HepG2 (cell line): ENCODE measurements around the gene ELOVL2. TPM values are rescaled to one million over a fixed set of nuclear protein-coding genes. Genes with fewer than 3 reads are reported as not detected.

Source experiments
- ARID2 ChIP-seq: sonication (generic); formaldehyde crosslinking; IDR thresholded peaks from 2 replicates; pipeline ENCODE4 v1.8.1; 2022; ENCODE audit warnings: mild to moderate bottlenecking, missing genetic modification reagents, borderline replicate concordance
- FOXA3 ChIP-seq: IDR thresholded peaks from 2 replicates; pipeline ENCODE4 v1.6.1; 2016; ENCODE audit warnings: missing genetic modification reagents, missing compliant biosample characterization
- FOXK1 ChIP-seq: sonication (generic); formaldehyde crosslinking; IDR thresholded peaks from 2 replicates; pipeline ENCODE4 v1.4.0; 2020; ENCODE audit warnings: low read depth, missing genetic modification reagents, borderline replicate concordance
- MAZ ChIP-seq, 2 experiments: sonication (generic) in 1 of 2; formaldehyde crosslinking in 1 of 2; IDR thresholded peaks; 2 replicates each; pipeline versions ENCODE4 v1.5.0 to v1.6.1; 2012 to 2020; ENCODE audit warnings: low read depth in 2 of 2, mild to moderate bottlenecking in 2 of 2, borderline replicate concordance in 1 of 2, improper control_type of control experiment in 1 of 2, low read length in 1 of 2, missing genetic modification reagents in 1 of 2, moderate library complexity in 1 of 2
- MLXIP ChIP-seq: sonication (generic); formaldehyde crosslinking; IDR thresholded peaks from 2 replicates; pipeline ENCODE4 v1.9.0; 2021; ENCODE audit warnings: missing genetic modification reagents, borderline replicate concordance
- RBFOX2 ChIP-seq: fragments of 200-400 bp; formaldehyde crosslinking; IDR thresholded peaks from 2 replicates; pipeline ENCODE4 v1.6.1; 2017; ENCODE audit warnings: low read depth, mild to moderate bottlenecking, low read length
- REXO4 ChIP-seq: sonication (generic); formaldehyde crosslinking; IDR thresholded peaks from 2 replicates; pipeline ENCODE4 v1.8.0; 2022; ENCODE audit warnings: missing genetic modification reagents, mild to moderate bottlenecking, borderline replicate concordance
- SRSF4 ChIP-seq: fragments of 200-400 bp; formaldehyde crosslinking; IDR thresholded peaks from one replicate; pipeline ENCODE4 v1.6.1; 2018; ENCODE audit warnings: mild to moderate bottlenecking, low read depth, low read length, moderate library complexity; ENCODE audit not compliant: poor library complexity, severe bottlenecking
- ZC3H13 ChIP-seq: sonication (generic); formaldehyde crosslinking; IDR thresholded peaks from 2 replicates; pipeline ENCODE4 v1.8.1; 2023; ENCODE audit warnings: mild to moderate bottlenecking, missing genetic modification reagents, moderate library complexity
- ZFY ChIP-seq: sonication (generic); formaldehyde crosslinking; IDR thresholded peaks from 2 replicates; pipeline ENCODE4 v1.4.0; 2020; ENCODE audit warnings: missing genetic modification reagents
- ZNF333 ChIP-seq: sonication (generic); formaldehyde crosslinking; IDR thresholded peaks from 2 replicates; pipeline ENCODE4 v1.4.0; 2020; ENCODE audit warnings: mild to moderate bottlenecking, missing genetic modification reagents, borderline replicate concordance
- ZNF407 ChIP-seq: sonication (generic); formaldehyde crosslinking; IDR thresholded peaks from one replicate; pipeline ENCODE4 v1.5.1; 2020; ENCODE audit warnings: mild to moderate bottlenecking, missing genetic modification reagents; ENCODE audit errors: not compliant biosample characterization
- ZNF580 ChIP-seq: IDR thresholded peaks from 2 replicates; pipeline ENCODE4 v1.6.1; 2016; ENCODE audit warnings: low read depth, borderline replicate concordance
- polyA plus RNA-seq, 8 experiments: library from polyadenylated mRNA; depleted of rRNA in 3 of 8; stranded (reverse) in 7 of 8; unstranded in 1 of 8; fragments of >200 nt; fragmentation: Illumina TruSeq in 4 of 8; extraction: Trizol in 4 of 8; gene quantifications; 2 replicates each; pipeline versions ENCODE4 v1.2.1 to v1.2.3, GENCODE V29; 2011 to 2016; ENCODE audit warnings: low read depth in 4 of 8, missing spikeins in 1 of 8, mixed read lengths in 1 of 8; ENCODE audit not compliant: insufficient read depth in 1 of 8
- total RNA-seq, 5 experiments: library from RNA; depleted of rRNA; stranded (reverse); fragments of >200 nt; fragmentation: Illumina TruSeq; extraction: Trizol; gene quantifications; 2 replicates each; pipeline ENCODE4 v1.2.3, GENCODE V29; 2016; ENCODE audit warnings: low read depth in 1 of 5
- TF ChIP-seq, protein P1 (sequence below): sonication (generic); formaldehyde crosslinking; IDR thresholded peaks from 2 replicates; pipeline ENCODE4 v1.8.1; 2023; ENCODE audit warnings: mild to moderate bottlenecking, missing genetic modification reagents

The ELOVL2 gene
- total and polyA plus RNA-seq, 2 of the 13 experiments (the other 11 are each of a cell fraction or from before 2014, with no cell fraction given), result 43.6 to 65.4 TPM

DNA sequence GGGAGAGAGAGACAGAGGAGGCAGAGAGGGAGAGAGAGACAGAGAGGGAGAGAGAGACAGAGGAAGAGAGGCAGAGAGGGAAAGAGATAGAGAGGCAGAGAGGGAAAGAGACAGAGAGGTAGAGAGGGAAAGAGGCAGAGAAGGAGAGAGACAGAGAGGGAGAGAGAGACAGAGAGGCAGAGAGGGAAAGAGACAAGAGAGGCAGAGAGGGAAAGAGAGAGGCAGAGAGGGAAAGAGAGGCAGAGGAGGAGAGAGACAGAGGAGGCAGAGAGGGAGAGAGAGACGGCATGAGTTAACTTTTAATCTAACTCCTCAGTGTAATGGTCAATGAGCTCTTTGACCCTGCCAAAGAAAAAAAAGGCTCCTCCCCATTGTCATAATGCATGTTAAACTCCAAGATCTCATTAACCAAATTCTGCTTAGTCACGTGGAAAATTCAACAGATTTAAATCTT lies 7.1 kb downstream of the ELOVL2 start (continued):
- TF ChIP-seq RBFOX2 (no peak), ZNF407 (CRISPR knock-in tag) (no peak), MLXIP (no peak), FOXK1 (CRISPR knock-in tag) (no peak), SRSF4 (no peak), ARID2 (CRISPR knock-in tag) (no peak), REXO4 (CRISPR knock-in tag) (no peak), MAZ (IDR thresholded peaks at IDR 0.05; ENCODE audit: borderline replicate concordance, low read depth, low read length) (no peak), MAZ (CRISPR knock-in tag; IDR thresholded peaks at IDR 0.05; ENCODE audit: low read depth) (no peak), ZNF580 (CRISPR knock-in tag) (no peak), FOXA3 (CRISPR knock-in tag) (no peak), ZFY (CRISPR knock-in tag) (no peak), ZNF333 (CRISPR knock-in tag) (no peak), ZC3H13 (CRISPR knock-in tag) (no peak)
- TF ChIP-seq, protein P1, sequence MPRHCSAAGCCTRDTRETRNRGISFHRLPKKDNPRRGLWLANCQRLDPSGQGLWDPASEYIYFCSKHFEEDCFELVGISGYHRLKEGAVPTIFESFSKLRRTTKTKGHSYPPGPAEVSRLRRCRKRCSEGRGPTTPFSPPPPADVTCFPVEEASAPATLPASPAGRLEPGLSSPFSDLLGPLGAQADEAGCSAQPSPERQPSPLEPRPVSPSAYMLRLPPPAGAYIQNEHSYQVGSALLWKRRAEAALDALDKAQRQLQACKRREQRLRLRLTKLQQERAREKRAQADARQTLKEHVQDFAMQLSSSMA (CRISPR knock-in tag), result 0 out of 2 replicates have a peak, but pooled peaks have one; percentile 46
